AG09309 (cell line): ENCODE measurements around the gene MYO1E.
A peak's percentile ranks its signal among the peaks of the same experiment; 100 is the strongest.
"Not testable (repeated sequence)": the region's sequence is repeated elsewhere in the genome, so short reads cannot be mapped to it uniquely, and the experiment has no call there.

Experiments used
- DNase-seq: peaks from one replicate; pipeline ENCODE4 v3.0.0-alpha.2; 2010; ENCODE audit warnings: low read depth
- H3K4me3 ChIP-seq: 2 replicates; pipeline ENCODE4 v1.5.1; 2011; ENCODE audit warnings: mild to moderate bottlenecking, low read depth, low read length, moderate library complexity; ENCODE audit not compliant: control insufficient read depth
- CTCF ChIP-seq: IDR thresholded peaks from 2 replicates; pipeline ENCODE4 v1.5.1; 2011; ENCODE audit warnings: mild to moderate bottlenecking, low read depth, low read length, inconsistent platforms; ENCODE audit not compliant: insufficient read depth, control insufficient read depth; ENCODE audit errors: missing control alignments

MYO1E gene

GRCh38 chr15:59169251-59169708 is 203.4 kb downstream of the MYO1E start:
- TF ChIP-seq CTCF, result no peak
- peak; percentile 78 for DNase-seq
- no peak overlapping the region for H3K4me3 ChIP-seq

GRCh38 chr15:59168536-59168935 is 204.1 kb downstream of the MYO1E start:
- TF ChIP-seq CTCF, result no peak
- no peak overlapping the region for H3K4me3 ChIP-seq
- DNase-seq, result no peak

- DNase-seq, result no peak
- H3K4me3 ChIP-seq, result no peak overlapping the region
- no peak for TF ChIP-seq CTCF
Measured at GRCh38 chr15:59166601-59167265, 205.9 kb downstream of the MYO1E start.

GRCh38 chr15:59166166-59166565 is 206.5 kb downstream of the MYO1E start:
- no peak for TF ChIP-seq CTCF
- no peak overlapping the region for H3K4me3 ChIP-seq
- peak; percentile 34 for DNase-seq

- H3K4me3 ChIP-seq, result no peak overlapping the region
- TF ChIP-seq CTCF, result no peak
- no peak for DNase-seq
Measured at GRCh38 chr15:59165726-59166125, 206.9 kb downstream of the MYO1E start.

- DNase-seq, result not testable (repeated sequence)
Measured at GRCh38 chr15:59162080-59162479, 210.6 kb downstream of the MYO1E start.

GRCh38 chr15:59160880-59161593 is 211.6 kb downstream of the MYO1E start:
- TF ChIP-seq CTCF, result peak; percentile 60
- no peak for DNase-seq

More at GRCh38 chr15:59162080-59162479, 210.6 kb downstream of the MYO1E start:
- not testable (repeated sequence) for H3K4me3 ChIP-seq

More at GRCh38 chr15:59160880-59161593, 211.6 kb downstream of the MYO1E start:
- no peak overlapping the region for H3K4me3 ChIP-seq
